Transverse colon (tissue), 4 donors: ENCODE results near the gene GFOD1. TPM values are rescaled to one million over a fixed set of nuclear protein-coding genes. Genes with fewer than 3 reads are reported as not detected.

ENCODE experiments used
- DNase-seq: peaks from one replicate; pipeline ENCODE4 v3.0.0-alpha.2; 2019
- H3K27ac ChIP-seq, 4 donors: fragments of 200-600 bp; sonication (generic); 2 replicates each; pipeline ENCODE4 v1.5.1; 2016 to 2018; ENCODE audit warnings: inconsistent platforms in 4 of 4
- H3K27me3 ChIP-seq: fragments of 200-600 bp; sonication (generic); 2 replicates; pipeline ENCODE4 v1.5.1; 2017; ENCODE audit warnings: inconsistent platforms
- H3K36me3 ChIP-seq, 4 donors: fragments of 200-600 bp; sonication (generic); 2 replicates each; pipeline ENCODE4 v1.5.1; 2017 to 2019; ENCODE audit warnings: inconsistent platforms in 4 of 4
- H3K4me1 ChIP-seq, 4 donors: fragments of 200-600 bp; sonication (generic); 2 replicates each; pipeline ENCODE4 v1.5.1; 2017 to 2020; ENCODE audit warnings: inconsistent platforms in 4 of 4
- H3K4me3 ChIP-seq, 4 donors: fragments of 200-600 bp; sonication (generic); 1 replicate in 1 of 4; 2 replicates in 3 of 4; pipeline versions ENCODE4 v1.5.1 to v1.6.1; 2017 to 2019; ENCODE audit warnings: inconsistent platforms in 4 of 4
- H3K9me3 ChIP-seq, 2 donors: fragments of 200-600 bp; sonication (generic); 2 replicates each; pipeline ENCODE4 v1.5.1; 2017 to 2019; ENCODE audit warnings: inconsistent platforms in 2 of 2
- EP300 ChIP-seq: sonication (generic); formaldehyde crosslinking; IDR thresholded peaks from one replicate; pipeline ENCODE4 v1.6.1; 2017; ENCODE audit warnings: antibody characterized with exemption, low read depth
- POLR2A ChIP-seq: fragments of 450-650 bp; IDR thresholded peaks from one replicate; pipeline ENCODE4 v1.6.1; 2016; ENCODE audit warnings: antibody characterized with exemption, mild to moderate bottlenecking, moderate library complexity
- POLR2AphosphoS5 ChIP-seq, 3 donors: sonication (generic); formaldehyde crosslinking; IDR thresholded peaks; one replicate each; pipeline ENCODE4 v1.6.1; 2016; ENCODE audit warnings: antibody characterized with exemption in 3 of 3
- WGBS, 2 donors: methylation state at CpG; one replicate each; pipeline ENCODE4 v1.1.5; 2018; ENCODE audit warnings: low coverage in 1 of 2; 5-methylcytosine and 5-hydroxymethylcytosine counted together
- in situ Hi-C, 4 donors: fragments of 200-750 bp; cut with MboI; loops; one replicate each; pipeline versions ENCODE4 v1.15.0 to v1.15.1; 2017; ENCODE audit warnings: low sequenced_read_pairs in 3 of 4, low pct_ligation_motif_present in 1 of 4, low pct_unique_long_range_greater_than_20kb in 1 of 4
- intact Hi-C: fragments of 100-400 bp; cut with DNase I; formaldehyde crosslinking; loops from one replicate; pipeline ENCODE4 v1.15.1; 2023; ENCODE audit warnings: low total_unique reads
- total RNA-seq, 4 donors: library from RNA; depleted of rRNA; stranded (reverse); fragments of >200 nt; gene quantifications; one replicate each; pipeline ENCODE4 v1.1.0, GENCODE V29; 2016
- TF ChIP-seq, protein P1 (sequence below), 5 experiments: fragments of 200-600 bp in 3 of 5; fragments of 450-650 bp in 2 of 5; sonication (generic) in 3 of 5; IDR thresholded peaks; 1 replicate in 2 of 5; 2 replicates in 3 of 5; pipeline ENCODE4 v1.5.1; 2016 to 2017; ENCODE audit warnings: antibody characterized with exemption in 5 of 5, inconsistent platforms in 3 of 5, mild to moderate bottlenecking in 2 of 5, moderate library complexity in 1 of 5

The GFOD1 gene
- total RNA-seq, 4 donors from 2014 or later: 8.4 to 36.7 (median 19.9) TPM

DNA sequence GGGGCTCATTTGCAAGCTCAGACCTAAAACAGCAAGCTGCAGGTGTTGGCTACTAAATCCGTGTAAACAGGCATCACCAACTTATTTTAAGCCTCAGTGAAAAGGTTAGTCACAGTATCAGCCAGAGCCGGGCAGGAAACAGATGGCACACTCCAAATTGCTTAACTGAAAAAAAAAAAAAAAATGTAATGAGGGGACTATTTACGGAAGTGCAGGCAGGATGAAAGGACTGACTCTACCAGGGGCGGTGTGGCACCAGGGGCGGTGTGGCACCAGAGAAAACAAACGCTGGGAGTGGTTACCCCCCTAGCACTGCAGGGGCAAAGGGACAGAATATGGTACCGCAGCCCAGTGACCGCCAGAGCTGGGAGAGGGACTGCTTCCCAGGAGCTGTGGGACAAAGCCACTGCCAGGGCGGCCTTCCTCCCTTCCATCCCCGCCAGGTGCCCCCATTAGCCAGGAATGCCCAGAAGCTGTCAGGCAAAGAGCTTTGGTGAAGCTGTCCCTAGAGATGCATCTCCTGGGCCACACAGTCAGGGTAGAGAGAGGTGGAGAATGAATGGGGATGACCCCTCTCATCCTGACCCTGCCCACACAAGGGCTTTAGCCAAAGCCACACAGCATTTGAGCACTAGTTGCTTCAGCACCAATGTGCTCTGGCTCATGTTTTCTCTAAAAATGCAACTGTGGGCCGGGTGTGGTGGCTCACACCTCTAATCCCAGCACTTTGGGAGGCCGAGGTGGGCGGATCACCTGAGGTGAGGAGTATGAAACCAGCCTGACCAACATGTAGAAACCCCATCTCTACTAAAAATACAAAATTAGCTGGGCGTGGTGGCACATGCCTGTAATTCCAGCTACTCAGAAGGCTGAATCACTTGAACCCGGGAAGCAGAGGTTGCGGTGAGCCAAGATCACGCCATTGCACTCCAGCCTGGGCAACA, 39.6 kb upstream of the GFOD1 start:
- in situ Hi-C loops (loop anchor here in 2 of 4 donors (25.0 kb wide), 2 partner anchors 190 to 590 kb away; partner anchors contain the start of gene TBC1D7 (in 1 of the 2)), intact Hi-C loops (no loop called here)
- DNase-seq: peak; percentile 57
- WGBS, 2 donors: 47 to 50% methylated on average over 6 to 17 of the region's 17 CpGs
- peaks cover 6 to 57% (median 38%) of the 10 kb centered on the region in 4 donors for H3K4me1 ChIP-seq
- TF ChIP-seq POLR2AphosphoS5 (IDR thresholded peaks at IDR 0.05) (peak in 1 of 3 donors; percentile 41), EP300 (no peak)
- no peaks in the 10 kb centered on the region for H3K36me3 ChIP-seq
- H3K4me3 ChIP-seq: no peak overlapping the region
- peak overlapping the region; percentile 53 to 80 (median 66) for H3K27ac ChIP-seq
- no peaks in the 10 kb centered on the region for H3K27me3 ChIP-seq
- H3K9me3 ChIP-seq: no peaks in the 10 kb centered on the region

DNA sequence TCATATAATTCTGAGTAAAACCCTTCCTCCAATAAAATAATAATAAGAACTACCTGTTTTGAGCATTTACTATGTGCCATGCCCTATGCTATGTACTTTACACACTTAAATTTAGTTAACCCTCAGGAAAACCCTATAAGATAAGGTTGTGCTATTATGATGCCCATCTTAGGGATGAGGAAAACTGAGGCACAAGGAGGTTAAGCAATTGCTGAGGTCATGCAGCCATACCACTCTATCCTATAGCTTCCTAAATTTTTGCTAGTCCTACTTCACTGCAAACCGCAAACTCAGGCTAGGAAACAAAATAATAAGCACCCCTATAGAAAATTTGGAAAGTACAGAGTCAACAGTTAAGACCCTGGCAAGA, 38.9 kb upstream of the GFOD1 start:
- no peak for DNase-seq
- intact Hi-C loops: no loop called here
- Histone ChIP-seq H3K9me3 (no peaks in the 10 kb centered on the region), H3K27ac (peak overlapping the region; percentile 53 to 80 (median 66)), H3K36me3 (no peaks in the 10 kb centered on the region), H3K4me1 (peaks cover 6 to 52% (median 38%) of the 10 kb centered on the region in 4 donors), H3K27me3 (no peaks in the 10 kb centered on the region), H3K4me3 (no peak overlapping the region)
- 67 to 83% methylated on average over 1 of the region's 1 CpG for WGBS, 2 donors
- TF ChIP-seq POLR2AphosphoS5 (IDR thresholded peaks at IDR 0.05) (no peak), POLR2A (no peak), EP300 (no peak)
- TF ChIP-seq, protein P1, sequence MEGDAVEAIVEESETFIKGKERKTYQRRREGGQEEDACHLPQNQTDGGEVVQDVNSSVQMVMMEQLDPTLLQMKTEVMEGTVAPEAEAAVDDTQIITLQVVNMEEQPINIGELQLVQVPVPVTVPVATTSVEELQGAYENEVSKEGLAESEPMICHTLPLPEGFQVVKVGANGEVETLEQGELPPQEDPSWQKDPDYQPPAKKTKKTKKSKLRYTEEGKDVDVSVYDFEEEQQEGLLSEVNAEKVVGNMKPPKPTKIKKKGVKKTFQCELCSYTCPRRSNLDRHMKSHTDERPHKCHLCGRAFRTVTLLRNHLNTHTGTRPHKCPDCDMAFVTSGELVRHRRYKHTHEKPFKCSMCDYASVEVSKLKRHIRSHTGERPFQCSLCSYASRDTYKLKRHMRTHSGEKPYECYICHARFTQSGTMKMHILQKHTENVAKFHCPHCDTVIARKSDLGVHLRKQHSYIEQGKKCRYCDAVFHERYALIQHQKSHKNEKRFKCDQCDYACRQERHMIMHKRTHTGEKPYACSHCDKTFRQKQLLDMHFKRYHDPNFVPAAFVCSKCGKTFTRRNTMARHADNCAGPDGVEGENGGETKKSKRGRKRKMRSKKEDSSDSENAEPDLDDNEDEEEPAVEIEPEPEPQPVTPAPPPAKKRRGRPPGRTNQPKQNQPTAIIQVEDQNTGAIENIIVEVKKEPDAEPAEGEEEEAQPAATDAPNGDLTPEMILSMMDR (IDR thresholded peaks at IDR 0.05): no peak
- in situ Hi-C loops: loop anchor here in 2 of 4 donors (25.0 kb wide), 2 partner anchors 189 to 589 kb away; partner anchors contain the start of gene TBC1D7 (in 1 of the 2)

DNA sequence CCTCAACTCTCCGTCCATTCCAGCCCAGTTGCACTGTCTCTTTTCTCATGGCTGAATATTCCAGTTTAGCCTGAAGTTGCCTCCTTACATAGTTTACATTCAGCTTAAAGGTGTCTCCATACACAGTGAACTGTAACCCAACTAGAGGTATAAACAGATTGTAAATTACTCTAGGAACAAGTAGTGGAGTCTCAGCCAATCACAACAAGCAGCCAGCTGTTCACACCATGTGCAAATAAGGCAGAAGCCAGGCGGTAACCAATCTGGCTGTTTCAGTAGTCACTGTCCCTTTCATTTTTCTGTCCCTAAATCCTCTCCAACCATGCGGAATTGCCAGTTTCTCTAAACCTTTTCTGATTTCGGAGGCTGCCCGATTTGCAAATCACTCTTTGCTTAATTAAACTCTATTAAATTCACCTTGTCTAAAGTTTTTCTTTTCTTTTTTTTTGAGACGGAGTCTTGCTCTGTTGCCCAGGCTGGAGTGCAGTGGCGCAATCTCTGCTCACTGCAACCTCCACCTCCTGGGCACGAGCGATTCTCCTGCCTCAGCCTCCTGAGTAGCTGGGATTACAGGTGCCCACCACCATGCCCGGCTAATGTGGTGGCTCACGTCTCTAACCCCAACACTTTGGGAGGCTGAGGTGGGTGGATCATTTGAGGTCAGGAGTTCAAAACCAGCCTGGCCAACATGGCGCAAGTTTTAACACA, 37.6 kb upstream of the GFOD1 start:
- peak in 2 of 3 donors; percentile 28 to 40 for TF ChIP-seq POLR2AphosphoS5 (IDR thresholded peaks at IDR 0.05)
- no peak for TF ChIP-seq EP300
- 83 to 88% methylated on average over 10 to 12 of the region's 12 CpGs for WGBS, 2 donors
- no peaks in the 10 kb centered on the region for H3K9me3 ChIP-seq
- H3K27ac ChIP-seq: peak overlapping the region; percentile 61 to 80 (median 68)
- in situ Hi-C loops (loop anchor here in 2 of 4 donors (25.0 kb wide), 2 partner anchors 188 to 588 kb away; partner anchors contain the start of gene TBC1D7 (in 1 of the 2)), intact Hi-C loops (no loop called here)
- no peaks in the 10 kb centered on the region for H3K36me3 ChIP-seq
- peak; percentile 58 for DNase-seq
- no peaks in the 10 kb centered on the region for H3K27me3 ChIP-seq
- H3K4me3 ChIP-seq: no peak overlapping the region
- peaks cover 6 to 52% (median 38%) of the 10 kb centered on the region in 4 donors for H3K4me1 ChIP-seq

DNA sequence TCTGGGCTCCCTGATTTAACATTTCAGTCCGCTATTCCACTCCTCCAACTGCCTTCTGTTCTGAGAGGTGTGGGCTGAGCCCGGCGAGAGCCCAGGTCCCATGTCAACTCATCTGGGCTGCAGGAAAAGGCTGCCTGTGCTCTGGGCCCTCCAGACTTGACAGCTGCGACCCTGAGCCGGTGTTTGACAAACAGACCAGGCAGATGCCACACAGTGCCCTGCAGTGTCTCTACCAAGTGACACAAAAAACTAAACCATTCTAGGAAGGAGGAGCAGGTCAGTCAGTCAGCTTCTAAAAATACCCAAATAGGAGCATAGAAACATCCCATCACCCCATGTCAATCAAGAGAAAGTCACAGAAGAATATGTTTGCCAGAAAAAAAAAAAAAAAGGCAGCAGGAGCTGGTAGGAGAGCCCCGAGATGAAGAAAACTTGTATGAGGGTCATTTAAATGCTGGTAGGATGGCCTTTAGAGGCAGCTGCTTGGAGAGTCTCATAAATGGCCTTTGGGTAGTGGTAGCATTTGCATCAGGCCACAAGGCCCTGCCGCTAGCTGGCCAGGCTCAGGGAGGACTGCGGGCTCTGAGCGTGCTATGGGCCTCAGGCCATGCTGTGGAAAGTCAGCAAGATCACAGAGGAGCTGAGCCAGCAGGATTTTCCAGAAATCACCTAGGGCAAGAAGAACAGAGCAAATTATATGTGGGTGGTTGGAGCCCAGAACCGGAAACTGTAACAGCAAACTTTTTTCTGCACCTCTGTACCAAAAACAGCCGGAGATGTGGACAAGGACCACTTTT, 36.6 kb upstream of the GFOD1 start:
- H3K27ac ChIP-seq: peak overlapping the region; percentile 61 to 80 (median 68)
- H3K36me3 ChIP-seq: no peaks in the 10 kb centered on the region
- no peak for TF ChIP-seq POLR2A
- H3K4me3 ChIP-seq: no peak overlapping the region
- 83 to 96% methylated on average over 2 to 11 of the region's 11 CpGs for WGBS, 2 donors
- H3K27me3 ChIP-seq: no peaks in the 10 kb centered on the region
- H3K9me3 ChIP-seq: no peaks in the 10 kb centered on the region
- DNase-seq: no peak
- H3K4me1 ChIP-seq: peaks cover 6 to 47% (median 35%) of the 10 kb centered on the region in 4 donors
- in situ Hi-C loops: no loop called here
- intact Hi-C loops: no loop called here

DNA sequence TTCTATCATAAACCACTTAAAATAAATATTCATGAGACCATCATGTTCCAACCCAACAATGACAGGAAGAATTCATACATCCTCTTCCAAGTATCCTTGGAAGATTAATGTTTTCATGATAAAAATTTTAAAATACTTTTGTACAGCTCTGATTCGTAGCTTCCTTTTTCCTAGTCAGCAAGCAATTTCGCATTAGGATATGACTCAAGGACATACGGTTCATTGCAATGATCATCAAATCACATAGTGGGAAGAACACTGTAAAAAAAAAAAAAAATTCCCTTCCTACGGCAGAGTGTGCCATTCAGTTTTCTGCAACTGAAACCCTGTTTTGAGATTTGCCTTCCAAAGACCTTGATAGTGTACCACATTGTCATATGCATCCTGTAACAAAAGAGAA, 35.3 kb upstream of the GFOD1 start:
- Histone ChIP-seq H3K36me3 (no peaks in the 10 kb centered on the region), H3K4me3 (no peak overlapping the region), H3K27me3 (no peaks in the 10 kb centered on the region), H3K9me3 (no peaks in the 10 kb centered on the region), H3K4me1 (peaks cover 6 to 40% (median 28%) of the 10 kb centered on the region in 4 donors), H3K27ac (no peak overlapping the region)
- in situ Hi-C loops (no loop called here), intact Hi-C loops (no loop called here)
- WGBS, 2 donors: 51 to 53% methylated on average over 4 of the region's 4 CpGs
- DNase-seq: no peak
- TF ChIP-seq POLR2AphosphoS5 (IDR thresholded peaks at IDR 0.05): no peak
- no peak for TF ChIP-seq EP300
- no peak for TF ChIP-seq POLR2A
- TF ChIP-seq, protein P1 (IDR thresholded peaks at IDR 0.05): no peak
